Measurements from ENCODE around the gene GGT6. TPM values are rescaled to one million over a fixed set of nuclear protein-coding genes. Genes with fewer than 3 reads are reported as not detected.
"Not testable (repeated sequence)": the region's sequence is repeated elsewhere in the genome, so short reads cannot be mapped to it uniquely, and the experiment has no call there.

Gene GGT6
- total RNA-seq, 1 donor from 2014 or later = not detected

DNA sequence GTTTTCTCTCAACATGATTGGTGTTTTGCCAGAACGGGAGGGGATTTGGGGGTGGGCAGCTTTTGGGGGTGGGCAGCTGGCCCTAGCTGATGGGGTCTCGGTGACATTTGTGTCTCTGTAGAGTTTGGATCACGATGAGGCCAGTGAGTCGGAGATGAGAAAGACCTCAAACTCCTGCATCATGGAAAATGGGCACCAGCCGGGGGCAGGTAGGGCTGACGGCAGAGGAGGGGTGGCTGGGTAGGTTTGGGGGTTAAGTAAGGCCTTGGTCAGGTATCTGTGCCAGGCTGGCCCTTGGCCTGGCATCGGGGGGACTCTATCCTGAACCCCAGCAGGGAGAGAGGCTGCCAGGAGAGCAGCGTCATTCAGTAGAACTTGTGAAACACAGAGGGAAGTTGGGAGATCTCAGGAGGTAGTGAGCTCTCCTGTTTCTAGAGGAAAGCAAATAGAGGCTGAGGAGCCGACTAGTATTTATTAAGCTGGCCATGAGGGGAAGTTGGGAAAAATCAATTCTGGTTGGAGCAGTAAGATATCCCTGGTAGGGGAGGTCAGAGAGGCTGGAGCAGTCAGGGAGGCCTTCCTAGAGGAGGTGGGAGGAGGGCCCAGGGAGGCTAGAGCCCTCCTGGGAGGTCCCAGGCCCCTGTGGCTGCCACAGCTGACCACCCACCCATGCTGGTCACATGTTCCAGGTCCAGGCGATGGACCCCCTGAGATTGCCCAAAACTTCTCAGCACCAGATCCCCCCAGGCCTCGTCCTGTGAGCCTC is 32.0 kb upstream of the GGT6 start:
- intact Hi-C loops (cut with micrococcal nuclease) = no loop called here

DNA sequence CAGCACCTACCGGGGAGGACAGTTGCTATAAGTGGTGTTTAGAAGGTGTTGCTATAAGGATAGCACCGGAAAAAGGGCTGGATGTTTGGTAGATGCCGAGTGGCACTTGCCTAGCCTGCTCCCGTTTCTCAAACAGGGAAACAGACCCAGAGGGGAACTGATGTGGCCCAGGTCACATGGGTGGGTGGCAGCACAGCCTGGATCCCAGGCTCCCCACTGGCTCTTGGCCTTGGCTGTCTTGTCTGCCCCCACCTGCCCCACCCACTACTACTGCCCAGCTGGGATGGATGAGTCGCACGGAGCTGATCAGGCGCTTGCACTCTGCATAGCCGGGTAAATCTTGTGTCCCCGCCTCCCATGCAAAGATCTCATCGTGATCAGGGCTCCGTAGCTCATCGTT is 31.2 kb upstream of the GGT6 start:
- intact Hi-C loops (cut with micrococcal nuclease) = no loop called here

GRCh38 chr17:4590981-4591453 is 30.6 kb upstream of the GGT6 start:
- intact Hi-C loops (cut with micrococcal nuclease) = no loop called here

DNA sequence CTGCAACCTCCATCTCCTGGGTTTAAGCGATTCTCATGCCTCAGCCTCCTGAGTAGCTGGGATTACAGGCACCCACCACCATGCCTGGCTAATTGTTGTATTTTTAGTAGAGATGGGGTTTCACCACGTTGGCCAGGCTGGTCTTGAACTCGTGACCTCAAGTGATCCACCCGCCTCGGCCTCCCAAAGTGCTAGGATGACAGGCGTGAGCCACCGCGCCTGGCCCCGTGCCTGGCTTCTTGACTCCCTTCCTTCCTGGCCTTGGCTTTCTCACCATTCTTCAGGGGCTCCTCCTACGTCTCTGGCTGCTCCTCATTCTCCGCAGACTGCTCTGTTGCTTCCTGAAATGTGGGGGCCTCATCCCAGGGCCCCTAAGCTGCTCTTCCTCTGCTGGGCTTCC is 29.7 kb upstream of the GGT6 start:
- intact Hi-C loops (cut with micrococcal nuclease) = not testable (repeated sequence)

- intact Hi-C loops (cut with micrococcal nuclease) = no loop called here
Observed at GRCh38 chr17:4588898-4589625, 28.7 kb upstream of the GGT6 start.

DNA sequence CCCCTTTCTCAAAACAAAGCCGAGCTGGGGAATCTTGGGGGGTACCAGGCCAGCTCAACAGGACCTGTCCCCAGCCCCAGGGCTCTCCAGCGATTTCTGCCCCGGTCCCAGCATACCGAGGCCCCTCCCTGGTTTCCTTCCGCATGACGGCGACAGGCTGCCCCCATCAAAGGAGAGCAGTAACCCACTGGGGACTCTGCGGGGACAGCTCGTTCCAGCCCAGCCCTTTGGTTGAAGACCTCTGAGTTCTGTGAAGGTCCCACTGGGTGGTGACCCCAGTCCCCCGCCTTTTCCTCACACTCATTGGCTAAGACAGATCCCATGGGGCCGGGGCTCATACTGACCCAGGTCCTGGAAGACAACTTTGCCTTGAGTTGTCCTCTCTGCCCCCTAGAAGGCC is 28.0 kb upstream of the GGT6 start:
- intact Hi-C loops (cut with micrococcal nuclease) = no loop called here

DNA sequence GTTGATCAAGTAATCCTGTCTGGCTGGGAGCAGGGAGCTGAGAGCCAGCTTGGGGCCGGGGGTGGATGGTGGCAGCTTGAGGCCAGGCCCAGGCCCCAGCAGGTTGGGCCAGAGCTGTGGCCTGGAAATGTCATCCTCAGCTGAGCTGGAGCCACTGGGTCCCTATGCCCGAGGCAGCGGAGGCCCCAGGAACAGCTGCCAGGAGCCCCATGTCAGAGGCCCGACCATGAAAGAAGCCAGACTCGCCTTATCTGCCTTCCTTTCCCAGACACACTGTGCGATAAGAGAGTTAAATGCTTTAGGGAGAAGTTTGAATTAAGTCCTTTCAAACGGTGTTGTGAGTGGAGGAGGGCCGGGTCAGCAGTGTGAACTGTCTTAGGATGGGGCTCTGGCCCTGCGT is 27.4 kb upstream of the GGT6 start:
- intact Hi-C loops (cut with micrococcal nuclease) = no loop called here

DNA sequence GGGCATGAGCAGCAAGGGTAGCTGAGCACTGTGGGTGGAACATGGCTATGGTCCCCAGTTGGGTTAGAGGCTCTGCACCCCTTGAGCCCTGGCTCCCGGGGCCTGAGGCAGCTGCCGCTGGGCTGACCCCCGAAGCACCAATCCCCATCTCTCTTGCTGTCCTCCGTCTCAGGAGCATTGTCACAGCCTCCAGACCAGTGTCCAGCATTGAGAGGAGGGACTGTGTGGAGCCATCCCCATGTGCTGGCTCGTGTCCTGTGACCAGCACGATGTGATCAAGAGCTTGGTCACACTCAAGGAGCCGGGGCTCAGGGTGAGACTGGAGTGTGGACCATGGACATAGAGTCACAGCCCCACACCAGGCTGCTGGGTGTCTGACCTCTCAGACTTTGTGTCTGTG is 26.8 kb upstream of the GGT6 start:
- intact Hi-C loops (cut with micrococcal nuclease) = no loop called here

DNA sequence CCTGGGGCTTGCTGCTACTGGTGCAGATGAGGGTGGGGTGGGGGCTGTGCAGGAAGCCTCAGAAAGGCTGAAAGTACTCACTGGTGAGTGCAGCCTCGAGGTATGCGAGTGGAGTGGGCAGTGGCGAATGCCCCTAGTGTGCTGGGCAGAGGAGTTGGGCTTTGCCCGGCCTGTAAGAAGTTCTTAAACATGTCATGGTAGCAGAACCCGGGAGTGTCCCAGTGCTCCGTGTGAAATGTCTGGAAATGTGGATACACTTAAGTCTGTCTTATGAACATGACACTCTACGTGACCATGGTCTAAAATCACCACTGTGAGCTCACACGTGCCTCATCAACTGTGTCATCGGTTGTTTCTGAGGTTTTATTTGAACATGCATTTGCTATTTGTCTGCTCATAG is 25.7 kb upstream of the GGT6 start:
- intact Hi-C loops (cut with micrococcal nuclease) = no loop called here

- intact Hi-C loops (cut with micrococcal nuclease) = no loop called here
Observed at GRCh38 chr17:4585638-4585994, 25.2 kb upstream of the GGT6 start.

DNA sequence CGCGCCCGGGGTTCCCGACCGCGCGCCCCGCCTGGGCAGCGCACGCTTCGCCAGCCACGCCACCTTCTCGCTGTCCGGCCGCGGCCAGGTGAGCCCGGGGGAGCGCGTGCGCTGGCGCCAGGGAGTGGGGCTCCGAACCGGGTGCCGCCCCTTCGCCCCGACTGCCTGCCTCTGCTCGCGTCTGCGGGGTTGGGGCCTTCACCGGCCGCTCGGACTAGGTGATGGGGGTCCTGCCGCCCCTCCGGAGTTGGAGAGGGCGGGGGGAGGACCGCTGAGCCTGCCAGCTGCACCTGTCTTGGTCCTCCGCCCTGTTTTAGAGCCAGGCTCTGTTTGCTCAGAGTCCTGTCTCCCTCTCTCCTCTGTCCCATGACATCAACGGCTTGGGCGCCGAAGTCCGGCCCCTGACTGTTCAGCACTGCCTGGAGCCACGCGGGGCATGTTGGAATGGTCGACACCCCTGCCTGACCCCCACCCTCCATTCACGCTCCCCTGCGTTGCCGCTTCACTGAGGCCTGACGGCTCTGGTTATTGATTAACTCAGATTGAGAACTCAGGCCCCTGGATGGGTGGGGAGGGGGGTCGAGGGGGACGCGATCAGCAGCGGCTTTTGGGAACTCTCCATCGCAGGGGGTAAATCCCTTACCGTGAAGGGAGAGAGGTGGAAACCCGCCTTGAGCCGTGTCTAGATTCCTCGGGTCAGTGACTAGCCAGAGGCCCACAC is 24.7 kb upstream of the GGT6 start:
- intact Hi-C loops (cut with micrococcal nuclease) = no loop called here

DNA sequence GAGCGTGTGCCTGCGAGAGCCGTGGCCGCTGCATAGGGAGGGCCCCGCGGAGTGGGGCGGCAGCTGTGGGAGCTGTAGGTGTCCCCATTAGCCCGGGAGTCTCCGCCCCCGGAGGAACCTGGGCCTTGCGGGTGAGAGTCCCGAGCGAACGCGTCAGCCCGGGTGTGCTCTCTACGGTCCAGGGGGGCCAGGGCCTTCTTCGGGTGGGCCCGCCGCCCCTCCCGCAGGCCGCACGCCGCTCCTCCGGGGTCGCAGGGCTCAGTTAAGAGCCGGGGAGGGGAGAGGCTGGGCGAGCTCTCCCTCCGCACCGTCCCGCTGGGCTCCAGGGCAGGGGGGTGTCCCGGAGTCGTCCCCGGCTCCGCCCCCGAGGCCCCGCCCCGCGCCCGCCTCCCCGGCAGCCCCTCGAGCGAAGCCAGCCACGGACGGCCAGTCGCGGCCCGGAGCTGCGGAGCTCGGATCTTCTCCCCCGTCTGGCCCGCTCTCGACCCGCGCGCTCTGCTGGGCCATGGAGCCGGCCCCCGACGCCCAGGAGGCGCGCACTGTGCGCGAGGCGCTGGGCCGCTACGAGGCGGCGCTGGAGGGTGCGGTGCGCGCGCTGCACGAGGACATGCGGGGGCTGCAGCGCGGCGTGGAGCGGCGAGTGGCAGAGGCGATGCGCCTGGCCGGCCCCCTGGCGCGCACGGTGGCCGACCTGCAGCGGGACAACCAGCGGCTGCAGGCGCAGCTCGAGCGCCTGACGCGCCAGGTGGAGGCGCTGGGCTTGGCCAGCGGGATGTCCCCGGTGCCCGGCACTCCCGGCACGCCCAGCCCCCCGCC is 23.9 kb upstream of the GGT6 start, which contains the start of gene SMTNL2:
SMTNL2 (plus strand) TSS at position 429 of the 816 bp plus-strand sequence; CDS start at position 506, 77 bp downstream.
- intact Hi-C loops (cut with micrococcal nuclease) = no loop called here

- intact Hi-C loops (cut with micrococcal nuclease) = no loop called here
Observed at GRCh38 chr17:4583782-4584100, 23.4 kb upstream of the GGT6 start.

GRCh38 chr17:4583206-4583605 is 22.8 kb upstream of the GGT6 start:
- intact Hi-C loops (cut with micrococcal nuclease) = no loop called here

DNA sequence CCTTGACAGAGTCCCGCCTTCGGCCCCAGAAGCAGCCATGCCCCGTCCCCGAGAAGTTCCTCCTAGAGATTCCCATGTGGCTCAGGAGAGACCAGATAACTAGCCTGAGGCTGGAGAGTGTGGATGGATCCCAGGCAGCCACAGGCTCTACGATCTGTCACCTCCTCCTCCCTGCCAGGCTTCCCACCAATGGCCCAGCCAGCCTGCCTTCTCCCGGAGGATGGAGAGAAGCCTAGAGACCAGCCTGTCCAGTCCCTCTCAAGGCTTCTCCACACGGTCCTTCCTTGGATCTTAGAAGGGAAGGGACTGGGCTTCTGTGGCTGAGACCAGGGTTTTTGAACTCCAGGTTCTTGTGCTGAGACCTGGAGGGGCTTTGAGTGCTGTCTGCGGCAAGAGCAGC is 22.3 kb upstream of the GGT6 start:
- intact Hi-C loops (cut with micrococcal nuclease) = no loop called here

GRCh38 chr17:4582101-4582501 is 21.7 kb upstream of the GGT6 start:
- intact Hi-C loops (cut with micrococcal nuclease) = no loop called here

GRCh38 chr17:4580291-4580690 is 19.9 kb upstream of the GGT6 start:
- intact Hi-C loops (cut with micrococcal nuclease) = no loop called here

GRCh38 chr17:4579678-4580077 is 19.3 kb upstream of the GGT6 start:
- intact Hi-C loops (cut with micrococcal nuclease) = no loop called here

- intact Hi-C loops (cut with micrococcal nuclease) = not testable (repeated sequence)
Observed at GRCh38 chr17:4578349-4578748, 18.0 kb upstream of the GGT6 start.

- intact Hi-C loops (cut with micrococcal nuclease) = no loop called here
Observed at GRCh38 chr17:4577386-4577993, 17.1 kb upstream of the GGT6 start.

DNA sequence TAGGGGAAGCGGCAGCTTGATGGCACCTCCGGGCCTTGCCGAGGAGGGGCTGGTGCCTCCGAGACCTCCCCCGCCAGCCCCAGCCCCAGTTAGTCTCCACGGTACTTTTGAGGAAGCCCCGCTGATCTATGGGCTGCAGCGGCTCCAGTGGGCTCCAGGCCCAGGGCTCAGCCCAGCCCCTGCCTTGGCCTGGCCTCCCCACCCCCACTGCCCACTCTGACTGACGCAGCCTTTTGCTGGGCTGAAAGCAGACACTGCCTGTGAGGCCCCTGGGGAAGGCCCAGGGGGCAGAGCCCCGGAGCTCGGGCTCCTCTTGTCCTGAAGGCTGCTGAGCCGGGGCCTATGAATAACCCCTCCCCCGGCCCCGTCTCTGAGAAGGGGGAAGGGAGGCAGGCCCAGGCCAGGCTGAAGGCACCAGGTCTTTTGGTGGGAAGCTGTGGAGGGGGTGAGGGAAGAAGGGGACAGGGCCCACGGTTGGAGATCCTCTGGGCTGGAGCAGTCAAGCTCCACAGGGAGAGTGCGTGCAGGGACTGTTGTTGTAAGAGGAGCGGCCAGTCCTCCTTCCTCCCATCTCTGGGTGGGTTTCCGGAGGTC is 16.4 kb upstream of the GGT6 start:
- intact Hi-C loops (cut with micrococcal nuclease) = no loop called here

Data from T-helper 2 cell treated with Interferon-gamma antibody and Interleukin-4, amounts not matched to agents 100 ng/mL and 5 ng/mL, for 36 hours (primary cell).